GM23248 (cell line): Measurements from ENCODE around the gene SPAG17. TPM values are rescaled to one million over a fixed set of nuclear protein-coding genes. Genes with fewer than 3 reads are reported as not detected.

Source experiments
- DNase-seq: peaks from one replicate; pipeline ENCODE4 v3.0.0-alpha.2; 2015
- H2AFZ ChIP-seq: fragments of 200-600 bp; sonication (generic); 2 replicates; pipeline ENCODE4 v1.6.1; 2016; ENCODE audit warnings: antibody characterized with exemption
- H3F3A ChIP-seq: fragments of 200-600 bp; sonication (generic); 2 replicates; pipeline ENCODE4 v1.6.1; 2016; ENCODE audit warnings: mild to moderate bottlenecking, antibody characterized with exemption, mixed run types; ENCODE audit not compliant: insufficient read depth
- H3K27ac ChIP-seq: fragments of 200-600 bp; sonication (generic); 2 replicates; pipeline ENCODE4 v1.5.1; 2016; ENCODE audit warnings: mild to moderate bottlenecking
- H3K27me3 ChIP-seq: fragments of 200-600 bp; sonication (generic); replicated peaks from 2 replicates; pipeline ENCODE4 v1.6.1; 2016; ENCODE audit warnings: mild to moderate bottlenecking; ENCODE audit not compliant: insufficient read depth
- H3K36me3 ChIP-seq: fragments of 200-600 bp; sonication (generic); 2 replicates; pipeline ENCODE4 v1.6.1; 2016; ENCODE audit warnings: low read depth, mild to moderate bottlenecking
- H3K4me1 ChIP-seq: fragments of 200-600 bp; sonication (generic); 2 replicates; pipeline ENCODE4 v1.6.1; 2016; ENCODE audit warnings: mild to moderate bottlenecking; ENCODE audit not compliant: insufficient read depth
- H3K4me2 ChIP-seq: fragments of 200-600 bp; sonication (generic); one replicate; pipeline ENCODE4 v1.6.1; 2016; ENCODE audit warnings: mild to moderate bottlenecking; ENCODE audit not compliant: unreplicated experiment
- H3K4me3 ChIP-seq: fragments of 200-600 bp; sonication (generic); 2 replicates; pipeline ENCODE4 v1.5.1; 2016; ENCODE audit warnings: mild to moderate bottlenecking
- H3K79me2 ChIP-seq: fragments of 200-600 bp; sonication (generic); 2 replicates; pipeline ENCODE4 v1.6.1; 2016; ENCODE audit warnings: mild to moderate bottlenecking; ENCODE audit not compliant: insufficient read depth
- H3K9ac ChIP-seq: fragments of 200-600 bp; sonication (generic); 2 replicates; pipeline ENCODE4 v1.6.1; 2016; ENCODE audit warnings: mild to moderate bottlenecking
- H3K9me2 ChIP-seq: fragments of 200-600 bp; sonication (generic); 2 replicates; pipeline ENCODE4 v1.6.1; 2016; ENCODE audit warnings: mixed run types, mild to moderate bottlenecking, moderate library complexity; ENCODE audit not compliant: insufficient read depth
- H3K9me3 ChIP-seq: fragments of 200-600 bp; sonication (generic); one replicate; pipeline ENCODE4 v1.6.1; 2017; ENCODE audit warnings: low read depth
- H4K20me1 ChIP-seq: fragments of 200-600 bp; sonication (generic); 2 replicates; pipeline ENCODE4 v1.6.0; 2016; ENCODE audit not compliant: insufficient read depth
- EZH2 ChIP-seq: fragments of 200-600 bp; sonication (generic); IDR thresholded peaks from 2 replicates; pipeline ENCODE4 v1.6.1; 2018; ENCODE audit warnings: antibody characterized with exemption, mild to moderate bottlenecking; ENCODE audit not compliant: insufficient read depth, poor library complexity, severe bottlenecking
- EZH2phosphoT487 ChIP-seq: fragments of 200-600 bp; sonication (generic); IDR thresholded peaks from 2 replicates; pipeline ENCODE4 v1.6.1; 2018; ENCODE audit warnings: antibody characterized with exemption, moderate library complexity, mild to moderate bottlenecking, low read depth; ENCODE audit not compliant: insufficient read depth
- WGBS, 2 experiments: methylation state at CpG; one replicate each; pipeline ENCODE4 v1.1.6; 2015 to 2017; ENCODE audit warnings: low lambda C conversion rate in 2 of 2, low coverage in 1 of 2; ENCODE audit errors: missing lambda C conversion rate in 2 of 2; 5-methylcytosine and 5-hydroxymethylcytosine counted together
- in situ Hi-C: fragments of 300-500 bp; cut with MboI; formaldehyde crosslinking; loops from 2 replicates; pipeline ENCODE4 v1.15.0; 2020
- polyA plus RNA-seq: library from polyadenylated mRNA; unstranded; fragments of >200 nt; fragmentation: Nextera tagmentation; extraction: Ambion mirVana; gene quantifications from 2 replicates; pipeline ENCODE4 v1.2.1, GENCODE V29; 2016
- total RNA-seq: library from RNA; depleted of rRNA; stranded (reverse); fragments of >200 nt; shearing (Covaris generic); gene quantifications from 2 replicates; pipeline ENCODE4 v1.2.3, GENCODE V29; 2014

The SPAG17 gene
- total and polyA plus RNA-seq, 2 experiments from 2014 or later: 0.15 TPM; not detected in 1

GRCh38 chr1:118018060-118018459 lies 167.0 kb downstream of the SPAG17 start:
- Histone ChIP-seq H3K4me3 (no peak overlapping the region), H3K27me3 (no peaks in the 10 kb centered on the region), H3K36me3 (no peaks in the 10 kb centered on the region), H3K9me2 (no peaks in the 10 kb centered on the region), H3K79me2 (no peaks in the 10 kb centered on the region), H3K4me1 (no peaks in the 10 kb centered on the region), H3K9ac (no peak overlapping the region), H3F3A (no peaks in the 10 kb centered on the region), H4K20me1 (no peaks in the 10 kb centered on the region), H3K4me2 (no peak overlapping the region), H2AFZ (no peak overlapping the region), H3K9me3 (no peaks in the 10 kb centered on the region), H3K27ac (no peak overlapping the region)
- WGBS, 2 experiments: 61 to 74% methylated on average over 1 of the region's 1 CpG
- no peak for DNase-seq
- in situ Hi-C loops: no loop called here
- TF ChIP-seq EZH2: no peak
- TF ChIP-seq EZH2phosphoT487: no peak

GRCh38 chr1:118013938-118014337 lies 171.1 kb downstream of the SPAG17 start:
- H2AFZ ChIP-seq: no peak overlapping the region
- no peak for TF ChIP-seq EZH2
- TF ChIP-seq EZH2phosphoT487: no peak
- H3K27me3 ChIP-seq: no peaks in the 10 kb centered on the region
- H3K9ac ChIP-seq: no peak overlapping the region
- no peaks in the 10 kb centered on the region for H3K79me2 ChIP-seq
- H3K9me3 ChIP-seq: no peaks in the 10 kb centered on the region
- H3K9me2 ChIP-seq: no peaks in the 10 kb centered on the region
- DNase-seq: no peak
- no peaks in the 10 kb centered on the region for H3K4me1 ChIP-seq
- H3F3A ChIP-seq: no peaks in the 10 kb centered on the region
- H3K36me3 ChIP-seq: no peaks in the 10 kb centered on the region
- no peak overlapping the region for H3K4me2 ChIP-seq
- no peak overlapping the region for H3K27ac ChIP-seq
- in situ Hi-C loops: no loop called here
- no peaks in the 10 kb centered on the region for H4K20me1 ChIP-seq
- no peak overlapping the region for H3K4me3 ChIP-seq

- Histone ChIP-seq H4K20me1 (no peaks in the 10 kb centered on the region), H3K9me3 (no peaks in the 10 kb centered on the region), H2AFZ (no peak overlapping the region), H3K27me3 (no peaks in the 10 kb centered on the region), H3K9ac (no peak overlapping the region), H3K9me2 (no peaks in the 10 kb centered on the region), H3K79me2 (no peaks in the 10 kb centered on the region), H3F3A (no peaks in the 10 kb centered on the region), H3K36me3 (no peaks in the 10 kb centered on the region), H3K4me3 (no peak overlapping the region), H3K4me1 (no peaks in the 10 kb centered on the region), H3K4me2 (no peak overlapping the region), H3K27ac (no peak overlapping the region)
- in situ Hi-C loops: no loop called here
- no peak for DNase-seq
- WGBS, 2 experiments: 72% methylated on average over 6 of the region's 6 CpGs
- TF ChIP-seq EZH2phosphoT487 (no peak), EZH2 (no peak)
These were observed 171.7 kb downstream of the SPAG17 start for GRCh38 chr1:118013336-118013735.

- Histone ChIP-seq H2AFZ (no peak overlapping the region), H3K9me3 (no peaks in the 10 kb centered on the region), H3F3A (no peaks in the 10 kb centered on the region), H3K27me3 (no peaks in the 10 kb centered on the region), H3K27ac (no peak overlapping the region), H3K9me2 (no peaks in the 10 kb centered on the region), H3K4me1 (no peaks in the 10 kb centered on the region), H3K36me3 (no peaks in the 10 kb centered on the region), H3K9ac (no peak overlapping the region), H3K4me2 (no peak overlapping the region), H3K4me3 (no peak overlapping the region), H3K79me2 (no peaks in the 10 kb centered on the region), H4K20me1 (no peaks in the 10 kb centered on the region)
- TF ChIP-seq EZH2phosphoT487 (no peak), EZH2 (no peak)
- WGBS, 2 experiments: 69 to 75% methylated on average over 6 of the region's 6 CpGs
- no peak for DNase-seq
- in situ Hi-C loops: no loop called here
These were observed 172.4 kb downstream of the SPAG17 start for GRCh38 chr1:118012515-118013124.

GRCh38 chr1:118008011-118008410 lies 177.0 kb downstream of the SPAG17 start:
- no peaks in the 10 kb centered on the region for H4K20me1 ChIP-seq
- H3K36me3 ChIP-seq: no peaks in the 10 kb centered on the region
- no peaks in the 10 kb centered on the region for H3K4me1 ChIP-seq
- no peak for DNase-seq
- H3K4me2 ChIP-seq: no peak overlapping the region
- no peaks in the 10 kb centered on the region for H3K27me3 ChIP-seq
- H3K4me3 ChIP-seq: no peak overlapping the region
- no peaks in the 10 kb centered on the region for H3K9me3 ChIP-seq
- no peak overlapping the region for H2AFZ ChIP-seq
- H3K79me2 ChIP-seq: no peaks in the 10 kb centered on the region
- in situ Hi-C loops: no loop called here
- TF ChIP-seq EZH2phosphoT487 (no peak), EZH2 (no peak)
- H3K9ac ChIP-seq: no peak overlapping the region
- H3K27ac ChIP-seq: no peak overlapping the region
- no peaks in the 10 kb centered on the region for H3F3A ChIP-seq
- 73 to 80% methylated on average over 7 of the region's 7 CpGs for WGBS, 2 experiments
- H3K9me2 ChIP-seq: no peaks in the 10 kb centered on the region
